ENCODE data around the gene A2M. TPM values are rescaled to one million over a fixed set of nuclear protein-coding genes. Genes with fewer than 3 reads are reported as not detected.

A2M gene
- total and polyA plus RNA-seq, 2 of the 13 experiments (the other 11 are each of a cell fraction or from before 2014, with no cell fraction given) = 2,807 to 6,551 TPM

- peak; percentile 53; the same call in 1 of the 2 replicates for TF ChIP-seq RFX3 (CRISPR knock-in tag; IDR thresholded peaks at IDR 0.05)
- TF ChIP-seq TIGD3 (CRISPR knock-in tag; IDR thresholded peaks at IDR 0.05; ENCODE audit: borderline replicate concordance) = no peak
- TF ChIP-seq NFRKB (IDR thresholded peaks at IDR 0.05) = no peak
- TF ChIP-seq ARNT (IDR thresholded peaks at IDR 0.05) = no peak
- TF ChIP-seq ZNF597 (CRISPR knock-in tag; IDR thresholded peaks at IDR 0.05) = no peak
- TF ChIP-seq, protein P1, sequence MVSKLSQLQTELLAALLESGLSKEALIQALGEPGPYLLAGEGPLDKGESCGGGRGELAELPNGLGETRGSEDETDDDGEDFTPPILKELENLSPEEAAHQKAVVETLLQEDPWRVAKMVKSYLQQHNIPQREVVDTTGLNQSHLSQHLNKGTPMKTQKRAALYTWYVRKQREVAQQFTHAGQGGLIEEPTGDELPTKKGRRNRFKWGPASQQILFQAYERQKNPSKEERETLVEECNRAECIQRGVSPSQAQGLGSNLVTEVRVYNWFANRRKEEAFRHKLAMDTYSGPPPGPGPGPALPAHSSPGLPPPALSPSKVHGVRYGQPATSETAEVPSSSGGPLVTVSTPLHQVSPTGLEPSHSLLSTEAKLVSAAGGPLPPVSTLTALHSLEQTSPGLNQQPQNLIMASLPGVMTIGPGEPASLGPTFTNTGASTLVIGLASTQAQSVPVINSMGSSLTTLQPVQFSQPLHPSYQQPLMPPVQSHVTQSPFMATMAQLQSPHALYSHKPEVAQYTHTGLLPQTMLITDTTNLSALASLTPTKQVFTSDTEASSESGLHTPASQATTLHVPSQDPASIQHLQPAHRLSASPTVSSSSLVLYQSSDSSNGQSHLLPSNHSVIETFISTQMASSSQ (IDR thresholded peaks at IDR 0.05; ENCODE audit: low read depth) = peak; percentile 99
- TF ChIP-seq, protein P1 (CRISPR knock-in tag; IDR thresholded peaks at IDR 0.05; ENCODE audit: borderline replicate concordance) = peak; percentile 99
- peak; percentile 45 for TF ChIP-seq POLR2AphosphoS5 (IDR thresholded peaks at IDR 0.05; ENCODE audit: low read depth, low read length)
- TF ChIP-seq JDP2 (CRISPR knock-in tag; IDR thresholded peaks at IDR 0.05; ENCODE audit: borderline replicate concordance) = peak; percentile 58; the same call in 1 of the 2 replicates
- TF ChIP-seq MATR3 (CRISPR knock-in tag; IDR thresholded peaks at IDR 0.05) = no peak
- TF ChIP-seq RFX1 (IDR thresholded peaks at IDR 0.05) = no peak
- TF ChIP-seq, protein P2, sequence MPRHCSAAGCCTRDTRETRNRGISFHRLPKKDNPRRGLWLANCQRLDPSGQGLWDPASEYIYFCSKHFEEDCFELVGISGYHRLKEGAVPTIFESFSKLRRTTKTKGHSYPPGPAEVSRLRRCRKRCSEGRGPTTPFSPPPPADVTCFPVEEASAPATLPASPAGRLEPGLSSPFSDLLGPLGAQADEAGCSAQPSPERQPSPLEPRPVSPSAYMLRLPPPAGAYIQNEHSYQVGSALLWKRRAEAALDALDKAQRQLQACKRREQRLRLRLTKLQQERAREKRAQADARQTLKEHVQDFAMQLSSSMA (CRISPR knock-in tag; IDR thresholded peaks at IDR 0.05) = no peak
- TF ChIP-seq ZEB1 (IDR thresholded peaks at IDR 0.05; ENCODE audit: insufficient replicate concordance, low read depth) = no peak
- TF ChIP-seq NRL (CRISPR knock-in tag; IDR thresholded peaks at IDR 0.05; ENCODE audit: borderline replicate concordance) = no peak
- TF ChIP-seq ZNF761 (CRISPR knock-in tag; conservative IDR thresholded peaks at IDR 0.05) = 0 out of 2 replicates have a peak, but pooled peaks have one; percentile 58
These were observed 16.4 kb upstream of the A2M start (continued) for GRCh38 chr12:9132008-9132535.

Data from HepG2 (cell line).